HuH-7.5 (cell line): Measurements from ENCODE around the gene ADGRG3.
A peak's percentile ranks its signal among the peaks of the same experiment; 100 is the strongest.
"Not testable (repeated sequence)": the region's sequence is repeated elsewhere in the genome, so short reads cannot be mapped to it uniquely, and the experiment has no call there.

ENCODE experiments used
- DNase-seq: peaks from one replicate; pipeline ENCODE4 v3.0.0; 2011; ENCODE audit warnings: low spot score

ADGRG3 gene

GRCh38 chr16:57721356-57722209 lies 53.5 kb downstream of the ADGRG3 start:
- DNase-seq, result no peak

DNA sequence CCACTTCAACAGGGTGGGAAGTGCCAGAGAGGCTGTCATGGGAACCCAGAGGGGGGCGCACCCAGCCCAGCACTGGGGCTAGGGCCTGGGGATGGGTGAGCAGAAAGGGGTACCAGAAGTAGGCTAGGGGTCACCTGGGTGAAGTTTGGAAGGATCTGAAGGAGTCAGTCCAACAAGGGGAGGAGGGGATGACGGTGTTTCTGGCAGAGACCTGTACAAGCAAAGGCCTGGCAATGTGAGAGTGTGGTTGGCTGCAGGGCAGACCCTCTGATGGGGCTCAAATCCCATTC lies 54.0 kb downstream of the ADGRG3 start:
- no peak for DNase-seq

DNA sequence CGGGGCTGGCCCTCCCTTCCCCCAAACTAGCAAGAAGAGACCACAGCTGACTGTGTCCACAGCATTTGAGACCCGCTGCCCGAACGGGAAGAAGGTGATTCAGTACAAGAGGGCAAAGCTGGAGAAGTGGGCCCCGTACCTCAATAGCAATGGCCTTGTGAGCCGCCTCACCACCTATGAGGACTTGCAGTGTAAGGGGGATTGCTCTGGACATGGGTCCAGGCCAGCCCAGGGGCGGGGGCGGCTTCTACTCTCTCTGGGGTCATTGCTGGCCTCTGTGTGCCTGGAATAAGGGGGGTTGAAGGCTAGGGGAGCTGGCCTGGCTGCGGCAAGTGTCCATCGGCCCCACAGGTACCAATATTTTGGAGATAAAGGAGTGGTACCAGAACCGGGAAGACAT lies 54.5 kb downstream of the ADGRG3 start:
- no peak for DNase-seq

DNA sequence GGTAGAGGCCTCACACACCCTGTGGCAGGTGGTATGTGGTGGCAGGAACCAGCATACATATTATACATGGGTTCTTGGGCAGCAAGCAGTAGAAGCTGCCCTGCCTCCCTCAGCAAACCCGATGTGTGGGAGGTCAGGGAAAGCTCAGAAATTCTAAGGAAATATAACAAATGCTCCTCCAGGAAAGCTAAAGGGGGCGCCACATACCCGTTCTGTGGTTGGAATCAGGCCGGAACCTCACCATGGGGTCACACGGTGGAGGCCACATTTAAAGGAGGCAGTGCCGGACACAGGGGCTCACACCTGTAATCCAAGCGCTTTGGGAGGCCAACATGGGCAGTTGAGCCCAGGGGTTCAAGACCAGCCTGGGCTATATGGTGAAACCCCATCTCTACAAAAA lies 55.1 kb downstream of the ADGRG3 start:
- DNase-seq, result no peak

DNA sequence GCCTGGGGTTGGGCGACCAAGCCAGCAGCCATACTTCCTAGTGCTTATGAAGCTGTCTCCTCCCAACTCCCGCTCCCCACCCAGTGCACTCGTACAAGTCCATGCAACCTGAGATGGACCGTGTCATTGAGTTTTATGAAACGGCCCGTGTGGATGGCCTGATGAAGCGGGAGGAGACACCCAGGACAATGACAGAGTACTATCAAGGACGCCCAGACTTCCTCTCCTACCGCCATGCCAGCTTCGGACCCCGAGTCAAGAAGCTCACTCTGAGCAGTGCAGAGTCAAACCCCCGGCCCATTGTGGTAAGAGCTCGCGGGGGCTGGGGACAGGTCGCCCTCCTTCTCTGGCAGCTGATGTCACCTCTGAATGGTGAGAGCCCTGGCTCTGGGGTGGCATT lies 56.4 kb downstream of the ADGRG3 start:
- DNase-seq, result no peak

GRCh38 chr16:57725151-57725550 lies 57.0 kb downstream of the ADGRG3 start:
- no peak for DNase-seq

DNA sequence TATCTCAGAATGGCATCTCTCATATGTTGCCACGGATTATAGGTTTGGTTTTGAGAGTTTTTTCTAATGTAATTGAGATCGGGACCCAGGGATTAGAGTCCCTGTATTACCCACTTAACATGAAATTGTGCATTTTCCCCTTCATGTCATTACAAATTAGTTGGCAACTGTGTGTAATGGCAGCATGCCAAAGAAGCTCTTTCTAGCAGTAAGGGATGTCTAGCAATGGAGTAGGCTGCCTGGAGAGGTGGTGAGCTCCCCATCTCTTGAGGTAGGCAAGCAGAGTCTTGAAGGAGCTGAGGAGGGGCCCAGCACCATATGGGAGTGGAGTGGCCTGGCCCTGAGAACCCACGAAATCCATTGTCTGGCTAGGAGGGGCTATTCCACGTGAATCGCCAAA lies 57.4 kb downstream of the ADGRG3 start:
- DNase-seq, result no peak

GRCh38 chr16:57725976-57726375 lies 57.9 kb downstream of the ADGRG3 start:
- no peak for DNase-seq

- DNase-seq, result no peak
Observed at GRCh38 chr16:57726433-57726947, 58.4 kb downstream of the ADGRG3 start.

GRCh38 chr16:57727610-57728009 lies 59.5 kb downstream of the ADGRG3 start:
- DNase-seq, result no peak

GRCh38 chr16:57728336-57729181 lies 60.5 kb downstream of the ADGRG3 start:
- DNase-seq, result peak; percentile 1

GRCh38 chr16:57729182-57729484 lies 61.0 kb downstream of the ADGRG3 start:
- DNase-seq, result no peak

DNA sequence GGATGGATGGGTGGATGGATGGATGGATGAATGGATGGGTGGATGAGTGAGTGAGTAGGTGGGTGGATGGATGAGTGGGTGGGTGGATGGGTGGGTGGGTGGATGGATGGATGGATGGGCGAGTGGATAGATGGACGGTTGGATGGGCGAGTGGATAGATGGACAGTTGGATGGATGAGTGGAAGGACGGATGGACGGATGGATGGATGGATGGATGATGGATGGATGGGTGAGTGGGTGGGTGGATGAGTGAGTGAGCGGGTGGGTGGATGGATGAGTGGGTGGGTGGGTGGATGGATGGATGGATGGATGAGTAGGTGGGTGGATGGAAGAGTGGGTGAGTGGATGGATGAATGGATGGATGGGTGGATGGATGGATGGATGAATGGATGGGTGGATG lies 61.7 kb downstream of the ADGRG3 start:
- not testable (repeated sequence) for DNase-seq

- peak; percentile 3 for DNase-seq
Observed at GRCh38 chr16:57730771-57731730, 62.9 kb downstream of the ADGRG3 start.

DNA sequence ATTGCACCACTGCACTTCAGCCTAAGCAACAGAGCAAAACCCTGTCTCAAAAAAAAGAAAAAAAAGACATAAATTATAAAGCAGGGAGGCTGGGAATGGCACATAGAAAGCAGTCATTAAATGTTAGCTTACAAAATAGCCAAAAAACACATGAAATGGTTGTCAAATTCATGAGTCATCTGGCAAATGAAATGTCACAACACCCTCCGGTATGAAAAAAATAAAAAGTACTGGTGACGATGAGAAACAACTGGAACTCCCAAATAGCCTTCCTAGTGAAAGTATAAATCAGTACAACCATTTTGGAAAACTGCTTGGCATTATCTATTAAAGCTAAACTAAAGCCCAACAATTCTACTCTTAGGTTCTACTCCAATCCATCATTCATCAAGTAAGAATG lies 63.9 kb downstream of the ADGRG3 start:
- no peak for DNase-seq

DNA sequence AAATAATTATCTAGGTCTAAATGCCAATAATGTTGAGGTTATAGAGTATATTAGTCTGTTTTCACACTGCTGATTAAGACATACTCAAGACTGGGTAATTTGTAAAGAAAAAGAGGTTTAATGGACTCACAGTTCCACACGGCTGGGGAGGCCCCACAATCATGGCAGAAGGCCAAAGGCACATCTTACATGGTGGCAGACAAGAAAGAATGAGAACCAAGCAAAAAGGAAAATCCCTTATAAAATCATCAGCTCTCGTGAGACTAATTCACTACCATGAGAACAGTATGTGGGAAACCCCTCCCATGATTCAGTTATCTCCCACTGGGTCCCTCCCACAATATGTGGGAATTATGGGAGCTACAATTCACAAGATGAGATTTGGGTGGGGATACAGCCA lies 64.6 kb downstream of the ADGRG3 start:
- DNase-seq, result no peak

GRCh38 chr16:57734308-57734924 lies 66.3 kb downstream of the ADGRG3 start:
- no peak for DNase-seq

DNA sequence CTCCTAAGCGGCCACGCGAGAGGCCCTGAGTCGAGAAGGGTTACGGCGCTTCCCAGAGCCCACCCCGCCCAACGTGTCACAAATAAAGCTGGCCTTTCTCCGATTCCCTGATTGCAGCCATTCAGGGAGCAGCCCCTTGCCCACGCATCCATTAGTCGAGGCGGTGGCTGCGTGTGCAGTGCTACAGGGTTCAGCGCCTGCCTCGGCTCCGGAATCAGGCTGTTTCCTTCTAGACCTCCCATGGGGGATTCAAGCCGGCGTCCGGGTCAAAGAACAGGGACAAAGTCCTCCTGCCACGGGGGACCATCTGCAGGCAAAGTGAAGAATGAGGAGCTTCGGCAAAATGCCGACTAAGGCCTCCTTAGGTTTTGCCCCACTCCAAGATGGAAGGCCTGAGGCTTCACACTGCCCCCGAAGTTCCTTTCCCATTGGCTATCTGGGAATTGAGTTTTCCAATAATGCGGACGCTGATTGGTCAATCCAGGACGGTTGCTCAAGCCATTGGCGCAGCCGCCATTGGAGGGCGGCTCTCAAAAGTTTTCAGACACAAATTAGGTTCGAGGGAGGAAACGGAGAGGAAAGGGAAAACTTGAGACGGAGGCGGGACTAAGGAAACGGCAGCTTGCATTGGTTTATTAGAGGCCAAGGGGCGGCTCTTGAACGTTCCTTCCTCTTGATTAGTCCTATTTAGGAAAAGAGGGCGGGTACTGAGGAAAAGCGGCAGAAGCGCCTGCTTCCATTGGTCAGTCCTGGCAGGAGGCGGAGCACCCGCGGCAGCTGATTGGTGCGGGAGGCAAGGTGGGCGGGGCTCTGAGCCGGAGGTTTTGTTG lies 67.0 kb downstream of the ADGRG3 start:
- DNase-seq, result peak; percentile 95

- peak; percentile 5 for DNase-seq
Observed at GRCh38 chr16:57735755-57736418, 67.8 kb downstream of the ADGRG3 start, which contains the start of gene KATNB1. KATNB1 (plus strand) TSS chr16:57735770; CDS start chr16:57737244, 1,474 bp downstream.
